ENCODE data around the gene ZNF621. TPM values are rescaled to one million over a fixed set of nuclear protein-coding genes. Genes with fewer than 3 reads are reported as not detected.
A peak's percentile ranks its signal among the peaks of the same experiment; 100 is the strongest.
"Not testable (repeated sequence)": the region's sequence is repeated elsewhere in the genome, so short reads cannot be mapped to it uniquely, and the experiment has no call there.

The ZNF621 gene
- total RNA-seq, 2 experiments from 2014 or later: 21.7 to 25.6 TPM

DNA sequence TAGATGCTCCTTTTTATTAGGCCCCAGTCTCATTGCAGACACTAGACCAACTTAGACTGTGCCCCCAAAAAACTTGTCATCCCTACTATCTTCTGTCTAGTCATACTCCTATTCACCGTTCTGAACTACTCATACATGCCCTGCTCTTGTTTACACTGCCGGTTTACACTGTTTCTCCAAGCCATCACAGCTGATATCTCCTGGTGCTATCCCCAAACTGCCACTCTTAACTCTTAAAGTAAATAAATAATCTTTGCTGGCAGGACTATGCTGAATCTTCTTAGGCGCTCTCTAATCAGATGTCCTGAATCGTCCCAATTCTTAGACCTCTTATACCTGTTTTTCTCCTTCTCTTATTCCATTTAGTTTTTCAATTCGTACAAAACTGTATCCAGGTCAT is 40.9 kb downstream of the ZNF621 start:
- not testable (repeated sequence) for H3K36me3 Mint-ChIP-seq (ENCODE audit: low read depth)

DNA sequence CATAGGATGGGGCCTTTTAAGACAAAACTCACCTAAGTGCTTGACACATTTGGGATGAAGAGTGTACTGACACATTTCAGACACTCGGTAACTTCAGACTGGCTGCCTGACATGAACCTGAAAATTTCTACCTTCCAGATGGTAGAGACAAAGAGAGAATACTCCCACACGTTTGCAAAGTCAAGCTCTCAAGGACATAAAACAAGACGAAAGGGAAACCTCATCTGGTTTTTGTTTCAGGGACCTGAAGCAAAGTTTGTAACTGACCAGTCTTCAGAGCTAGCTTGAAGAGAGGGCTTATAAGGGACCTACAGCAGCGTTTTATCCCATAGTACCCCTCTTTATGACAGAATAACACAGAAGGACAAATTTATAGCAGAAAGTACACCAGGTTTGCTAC is 41.9 kb downstream of the ZNF621 start:
- H3K36me3 Mint-ChIP-seq (ENCODE audit: low read depth): no peaks in the 10 kb centered on the region
- POLR2A ChIA-PET: no interaction called here
- H3K27ac Mint-ChIP-seq: no peak overlapping the region
- no peaks in the 10 kb centered on the region for H3K27me3 Mint-ChIP-seq
- no peaks in the 10 kb centered on the region for H3K4me1 Mint-ChIP-seq
- CTCF ChIA-PET: no interaction called here
- no peak overlapping the region for H3K4me3 Mint-ChIP-seq
- H3K9me3 Mint-ChIP-seq: no peaks in the 10 kb centered on the region
- no peak for DNase-seq

More for the DNA sequence above, 40.9 kb downstream of the ZNF621 start:
- H3K27ac Mint-ChIP-seq, H3K9me3 Mint-ChIP-seq, CTCF ChIA-PET, DNase-seq, POLR2A ChIA-PET, H3K27me3 Mint-ChIP-seq, H3K4me3 Mint-ChIP-seq, H3K4me1 Mint-ChIP-seq: not testable (repeated sequence)

DNA sequence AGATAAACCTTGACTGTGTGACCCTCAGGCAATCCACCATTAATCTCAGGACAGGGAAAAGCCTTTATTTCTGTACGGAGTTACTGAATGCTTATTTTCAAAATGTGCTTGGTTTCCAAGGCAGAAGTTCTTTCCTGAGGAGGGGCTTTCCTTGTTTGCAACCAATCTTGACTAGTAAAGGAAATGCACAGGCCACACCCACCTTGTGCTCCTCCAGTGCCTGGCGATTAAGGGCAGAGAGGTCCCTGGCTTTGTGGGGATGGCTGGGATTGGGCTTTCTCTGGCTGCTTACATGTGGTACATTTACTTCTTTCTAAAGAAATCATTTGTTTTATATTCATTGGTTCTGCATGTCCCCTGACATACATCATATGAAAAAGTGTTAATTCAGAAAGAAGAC is 47.8 kb downstream of the ZNF621 start:
- H3K4me1 Mint-ChIP-seq: no peaks in the 10 kb centered on the region
- DNase-seq: no peak
- peaks cover 16% of the 10 kb centered on the region for H3K27me3 Mint-ChIP-seq
- H3K4me3 Mint-ChIP-seq: no peak overlapping the region
- no peaks in the 10 kb centered on the region for H3K36me3 Mint-ChIP-seq (ENCODE audit: low read depth)
- no peaks in the 10 kb centered on the region for H3K9me3 Mint-ChIP-seq
- POLR2A ChIA-PET: no interaction called here
- CTCF ChIA-PET: no interaction called here
- no peak overlapping the region for H3K27ac Mint-ChIP-seq

DNA sequence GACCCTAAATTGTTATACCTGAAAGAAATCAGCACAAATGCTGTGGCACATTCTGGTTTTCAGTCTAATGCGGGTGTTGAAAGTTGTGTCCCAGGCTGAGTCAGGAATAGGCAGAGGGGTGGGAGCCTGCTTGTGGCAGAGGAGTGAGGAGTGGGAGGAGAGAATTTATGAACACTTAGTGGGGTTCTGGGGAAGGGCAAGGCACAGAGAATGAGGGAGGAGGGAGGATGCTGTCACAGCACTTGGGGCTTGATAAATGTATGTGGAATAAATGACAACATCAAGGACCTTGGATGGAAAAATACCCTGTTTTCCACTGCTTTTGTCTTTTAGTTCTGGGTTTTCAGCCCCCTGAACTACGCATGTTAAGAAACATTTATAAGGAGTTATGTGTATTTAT is 49.3 kb downstream of the ZNF621 start:
- no peak overlapping the region for H3K27ac Mint-ChIP-seq
- ChIA-PET CTCF (no interaction called here), POLR2A (no interaction called here)
- H3K4me3 Mint-ChIP-seq: no peak overlapping the region
- peaks cover 18% of the 10 kb centered on the region for H3K27me3 Mint-ChIP-seq
- no peaks in the 10 kb centered on the region for H3K9me3 Mint-ChIP-seq
- no peak for DNase-seq
- no peaks in the 10 kb centered on the region for H3K4me1 Mint-ChIP-seq
- H3K36me3 Mint-ChIP-seq (ENCODE audit: low read depth): no peaks in the 10 kb centered on the region

DNA sequence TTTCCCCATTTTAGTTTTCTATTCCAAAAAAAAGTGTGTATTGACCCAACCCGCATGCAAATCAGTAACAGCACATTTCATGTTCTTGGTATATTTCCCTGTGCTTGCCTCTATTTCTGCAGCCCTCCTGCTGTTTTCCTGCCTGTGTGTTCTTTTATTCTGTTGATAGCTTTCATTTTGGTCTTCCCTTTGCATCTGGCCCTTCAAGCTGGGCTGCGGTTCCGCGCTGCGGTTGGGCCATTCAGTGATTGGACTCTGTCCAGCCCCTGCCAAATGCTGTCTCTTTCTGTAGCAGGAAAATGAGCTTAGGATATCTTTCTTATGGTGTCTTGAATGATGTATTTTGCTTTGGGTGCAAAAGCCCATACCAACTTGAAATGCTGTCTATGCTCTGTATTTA is 49.9 kb downstream of the ZNF621 start:
- H3K27me3 Mint-ChIP-seq: peaks cover 18% of the 10 kb centered on the region
- no peak overlapping the region for H3K4me3 Mint-ChIP-seq
- no peaks in the 10 kb centered on the region for H3K36me3 Mint-ChIP-seq (ENCODE audit: low read depth)
- H3K27ac Mint-ChIP-seq: no peak overlapping the region
- ChIA-PET CTCF (no interaction called here), POLR2A (no interaction called here)
- no peaks in the 10 kb centered on the region for H3K9me3 Mint-ChIP-seq
- no peaks in the 10 kb centered on the region for H3K4me1 Mint-ChIP-seq
- no peak for DNase-seq

DNA sequence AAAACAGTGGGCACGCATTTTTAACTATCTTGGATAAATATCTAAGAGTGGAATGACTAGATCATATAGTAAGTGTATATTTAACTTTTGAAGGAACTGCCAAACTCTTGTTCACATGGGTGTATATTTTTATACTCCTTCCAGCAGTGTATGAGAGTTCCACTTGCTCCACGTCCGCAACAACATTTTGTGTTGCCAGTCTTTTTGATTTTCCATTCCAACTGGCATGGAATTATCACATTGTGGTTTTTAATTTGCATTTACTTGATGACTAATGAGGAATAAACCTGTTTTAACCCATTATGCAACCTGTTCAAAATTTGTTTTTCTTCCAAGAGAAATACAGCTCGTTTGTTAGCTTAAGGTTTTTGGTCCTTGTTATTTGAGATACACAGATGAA is 51.6 kb downstream of the ZNF621 start:
- Mint-ChIP-seq H3K4me3 (no peak overlapping the region), H3K4me1 (no peaks in the 10 kb centered on the region), H3K36me3 (ENCODE audit: low read depth) (no peaks in the 10 kb centered on the region), H3K9me3 (no peaks in the 10 kb centered on the region), H3K27ac (no peak overlapping the region), H3K27me3 (peaks cover 18% of the 10 kb centered on the region)
- no peak for DNase-seq
- POLR2A ChIA-PET: no interaction called here
- CTCF ChIA-PET: interaction anchor here (0.6 kb wide), 1 partner anchor 137 kb away, joined by 3 read pairs; no protein-coding TSS in a partner anchor

DNA sequence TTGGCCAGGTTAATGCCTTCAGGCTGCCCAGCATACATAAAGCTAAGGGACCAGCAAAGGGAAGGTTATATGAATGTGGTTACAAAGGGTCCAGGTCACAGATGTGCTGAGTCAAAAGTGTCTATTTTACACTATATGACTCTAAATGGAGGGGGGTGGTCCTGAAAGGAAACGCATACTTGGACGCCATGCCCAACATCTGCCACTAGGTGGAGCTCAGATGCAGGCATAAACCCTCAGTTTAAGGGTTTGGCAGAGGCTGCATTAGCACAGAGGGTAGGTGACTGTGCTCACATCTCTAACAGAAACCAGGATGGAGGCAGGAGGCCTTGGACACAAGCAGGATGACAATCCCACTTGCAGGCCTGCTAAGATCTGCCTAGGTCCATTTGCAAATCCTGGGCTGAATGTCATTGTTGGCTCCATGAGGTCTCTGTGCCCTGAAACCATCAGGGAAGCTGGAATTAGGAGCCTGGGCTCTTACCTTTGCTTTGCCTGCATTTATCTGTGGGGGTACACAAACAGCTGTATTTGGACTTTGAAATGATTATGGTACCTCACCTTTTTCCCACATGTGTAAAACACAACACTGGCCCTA is 55.8 kb downstream of the ZNF621 start:
- Mint-ChIP-seq H3K9me3 (no peaks in the 10 kb centered on the region), H3K27me3 (peaks cover 10% of the 10 kb centered on the region), H3K4me3 (no peak overlapping the region), H3K36me3 (ENCODE audit: low read depth) (no peaks in the 10 kb centered on the region), H3K4me1 (no peaks in the 10 kb centered on the region), H3K27ac (no peak overlapping the region)
- peak; percentile 73 for DNase-seq
- CTCF ChIA-PET: interaction anchor here (0.6 to 2.4 kb wide), 7 partner anchors 9 to 1302 kb away, joined by 3 to 9 read pairs (median 3); no protein-coding TSS in a partner anchor
- POLR2A ChIA-PET: no interaction called here

DNA sequence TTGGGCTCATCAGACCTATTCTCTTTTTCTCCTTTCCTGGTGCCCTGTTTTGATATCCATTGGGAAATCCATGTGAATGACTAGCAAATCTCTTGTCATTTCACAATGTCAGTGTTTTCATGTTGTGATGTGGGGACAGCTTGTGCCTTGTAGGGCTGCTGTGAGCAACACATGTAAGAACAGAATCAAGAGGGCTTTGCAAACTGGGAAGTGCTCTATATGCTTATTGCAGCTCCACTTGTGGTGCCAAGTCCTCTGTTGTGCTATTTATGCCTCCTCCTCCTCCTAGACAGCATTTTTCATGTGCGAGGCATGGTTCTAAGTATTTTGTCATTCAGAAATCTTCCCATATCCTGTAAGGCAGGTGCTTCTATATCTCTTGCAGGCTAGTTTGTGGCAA is 56.4 kb downstream of the ZNF621 start:
- peaks cover 7% of the 10 kb centered on the region for H3K27me3 Mint-ChIP-seq
- H3K4me1 Mint-ChIP-seq: no peaks in the 10 kb centered on the region
- no peaks in the 10 kb centered on the region for H3K36me3 Mint-ChIP-seq (ENCODE audit: low read depth)
- H3K4me3 Mint-ChIP-seq: no peak overlapping the region
- CTCF ChIA-PET: interaction anchor here (0.6 to 2.4 kb wide), 5 partner anchors 9 to 1302 kb away, joined by 3 to 9 read pairs (median 3); no protein-coding TSS in a partner anchor
- no peak for DNase-seq
- H3K9me3 Mint-ChIP-seq: no peaks in the 10 kb centered on the region
- H3K27ac Mint-ChIP-seq: no peak overlapping the region
- POLR2A ChIA-PET: no interaction called here

DNA sequence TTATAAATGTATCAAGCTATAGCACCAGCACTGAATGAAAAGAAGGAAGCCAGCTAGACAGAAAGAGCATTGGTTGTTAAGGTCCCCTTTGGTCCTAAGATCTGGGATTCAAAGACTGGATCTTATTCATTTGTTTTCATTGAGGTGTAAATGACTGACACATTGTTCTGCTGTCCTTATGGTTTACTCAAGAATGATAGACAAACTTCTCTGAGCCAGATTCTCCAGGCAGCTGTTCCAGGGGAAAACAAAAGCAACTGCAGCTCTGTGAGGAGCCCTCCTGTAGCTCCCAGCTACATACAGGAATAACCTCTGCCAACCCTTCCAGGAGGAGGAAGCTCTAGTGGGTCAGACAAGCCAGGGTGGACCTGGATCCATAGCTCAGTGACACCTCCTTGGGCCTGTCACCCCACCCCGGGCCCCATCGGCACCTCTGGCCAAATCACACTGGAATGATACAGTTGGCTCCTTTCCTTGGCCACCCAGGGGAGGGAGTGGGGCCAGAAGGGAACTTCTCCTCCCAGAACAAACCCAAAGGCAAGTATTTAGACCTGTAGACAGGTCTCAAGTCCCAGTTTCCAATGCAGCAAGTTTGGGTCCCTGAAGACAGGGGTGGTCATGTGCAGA is 57.8 kb downstream of the ZNF621 start:
- CTCF ChIA-PET: interaction anchor here (0.8 kb wide), 1 partner anchor 388 kb away, joined by 3 read pairs; no protein-coding TSS in a partner anchor

DNA sequence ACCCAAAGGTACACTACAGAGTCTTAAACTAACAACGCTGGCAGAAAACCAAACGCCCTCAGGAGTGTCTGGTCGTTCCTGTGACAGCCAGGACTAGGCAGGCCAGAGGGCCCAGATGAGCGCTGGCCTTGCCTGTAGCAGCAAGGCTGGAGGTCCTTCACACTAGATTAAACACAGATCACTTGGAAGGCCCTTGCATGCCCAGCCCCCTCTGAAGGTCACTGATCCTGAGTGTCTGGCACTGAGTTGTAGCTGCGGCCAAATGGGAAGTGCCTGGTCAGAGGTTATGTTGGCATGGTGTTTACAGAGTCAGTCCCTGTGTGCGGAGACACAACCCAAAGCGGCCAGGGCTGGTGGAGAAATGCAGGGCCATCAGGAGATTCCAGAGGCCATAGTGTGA is 58.9 kb downstream of the ZNF621 start:
- Mint-ChIP-seq H3K9me3 (no peaks in the 10 kb centered on the region), H3K27ac (no peak overlapping the region), H3K36me3 (ENCODE audit: low read depth) (no peaks in the 10 kb centered on the region), H3K4me1 (no peaks in the 10 kb centered on the region), H3K4me3 (no peak overlapping the region), H3K27me3 (peaks cover 4% of the 10 kb centered on the region)
- ChIA-PET POLR2A (no interaction called here), CTCF (interaction anchor here (0.5 to 1.2 kb wide), 4 partner anchors 12 to 979 kb away, joined by 3 to 4 read pairs (median 3); no protein-coding TSS in a partner anchor)
- no peak for DNase-seq

More for the DNA sequence above, 57.8 kb downstream of the ZNF621 start:
- no peaks in the 10 kb centered on the region for H3K4me1 Mint-ChIP-seq
- POLR2A ChIA-PET: no interaction called here
- H3K9me3 Mint-ChIP-seq: no peaks in the 10 kb centered on the region
- H3K36me3 Mint-ChIP-seq (ENCODE audit: low read depth): no peaks in the 10 kb centered on the region
- no peak for DNase-seq
- H3K4me3 Mint-ChIP-seq: no peak overlapping the region
- peaks cover 4% of the 10 kb centered on the region for H3K27me3 Mint-ChIP-seq
- no peak overlapping the region for H3K27ac Mint-ChIP-seq

DNA sequence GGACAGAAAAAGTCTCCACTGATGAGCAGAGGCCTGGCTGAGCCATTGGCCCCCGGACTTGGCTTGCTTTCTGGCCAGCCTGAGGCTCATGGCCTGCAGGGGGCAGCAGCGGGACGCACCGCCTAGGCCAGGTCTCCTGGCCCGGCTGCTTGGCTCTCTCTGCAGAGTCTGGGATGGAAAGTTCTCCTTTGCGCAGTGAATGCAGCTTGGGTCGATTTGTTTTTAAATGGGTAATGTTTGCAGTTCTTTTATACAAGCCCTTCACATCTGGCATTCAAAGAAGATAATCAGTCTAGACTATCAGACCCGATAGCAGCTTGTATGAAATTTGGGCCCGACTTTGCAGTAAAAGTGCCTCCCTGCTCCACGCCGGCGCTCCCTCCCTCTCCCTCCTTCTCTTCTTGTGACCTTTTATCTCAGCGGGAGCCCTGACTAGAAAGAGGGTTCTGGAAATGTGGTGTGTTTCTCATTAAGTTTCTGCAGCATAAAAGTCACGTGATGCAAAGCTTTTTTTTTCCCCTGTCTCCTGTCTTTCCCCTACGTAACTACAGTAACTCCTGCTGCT is 59.9 kb downstream of the ZNF621 start:
- Mint-ChIP-seq H3K4me1 (no peaks in the 10 kb centered on the region), H3K27ac (no peak overlapping the region), H3K4me3 (no peak overlapping the region), H3K27me3 (peaks cover 5% of the 10 kb centered on the region), H3K36me3 (ENCODE audit: low read depth) (no peaks in the 10 kb centered on the region), H3K9me3 (no peaks in the 10 kb centered on the region)
- ChIA-PET CTCF (interaction anchor here (0.6 to 1.2 kb wide), 4 partner anchors 13 to 980 kb away, joined by 3 to 4 read pairs (median 3); no protein-coding TSS in a partner anchor), POLR2A (no interaction called here)
- DNase-seq: peak; percentile 68

DNA sequence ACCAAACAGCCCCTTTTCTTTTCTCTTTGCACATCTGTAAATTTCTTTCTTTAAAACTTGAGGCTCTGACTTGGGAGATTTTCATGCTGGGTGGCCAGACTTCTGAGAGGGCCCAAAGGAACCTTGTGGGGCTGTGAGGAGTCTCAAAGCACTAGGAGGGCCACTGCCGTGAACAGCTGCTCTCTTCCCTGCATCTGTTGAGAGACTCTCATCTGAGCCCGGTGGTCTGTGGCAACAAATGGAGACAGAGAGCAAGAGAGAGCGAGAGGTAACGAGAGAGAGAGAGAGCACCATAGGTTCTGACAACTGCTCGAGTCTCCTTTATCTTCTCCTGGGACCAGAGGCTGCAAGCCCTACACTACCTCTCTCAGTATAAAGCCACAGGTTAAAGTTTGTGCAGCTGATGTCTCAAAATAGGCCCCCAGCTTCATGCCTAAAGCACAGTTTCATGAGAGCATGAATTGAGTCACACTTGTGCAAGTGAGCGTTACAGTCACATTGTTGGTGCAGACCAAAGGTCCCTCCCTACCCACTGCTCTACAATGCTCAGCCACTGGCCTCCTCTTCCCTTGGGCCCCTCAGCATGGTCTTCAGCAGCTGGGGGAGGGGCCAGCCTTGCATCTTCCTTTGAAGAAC is 60.7 kb downstream of the ZNF621 start:
- POLR2A ChIA-PET: no interaction called here
- H3K36me3 Mint-ChIP-seq (ENCODE audit: low read depth): no peaks in the 10 kb centered on the region

DNA sequence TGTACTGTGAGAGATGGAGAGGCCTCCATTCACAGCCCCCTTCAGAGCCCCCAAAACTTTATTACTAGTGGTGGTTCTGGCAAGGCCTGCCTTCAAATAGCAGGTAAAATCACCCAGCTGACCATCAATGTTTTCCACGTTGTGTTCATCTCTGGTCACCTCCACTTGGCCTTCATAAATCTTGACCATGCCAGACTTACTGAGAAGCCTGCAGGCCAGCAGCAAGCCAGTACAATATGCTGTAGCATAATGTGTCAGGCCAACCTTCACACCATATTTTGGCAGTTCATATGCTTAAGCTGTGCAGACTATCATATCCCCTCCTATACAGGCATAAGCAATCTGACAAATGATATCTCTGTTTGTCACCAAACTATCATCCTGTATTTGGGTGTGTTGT is 62.1 kb downstream of the ZNF621 start:
- no peaks in the 10 kb centered on the region for H3K36me3 Mint-ChIP-seq (ENCODE audit: low read depth)
- H3K4me3 Mint-ChIP-seq: no peak overlapping the region
- no peak overlapping the region for H3K27ac Mint-ChIP-seq
- H3K27me3 Mint-ChIP-seq: peaks cover 6% of the 10 kb centered on the region
- POLR2A ChIA-PET: no interaction called here
- no peaks in the 10 kb centered on the region for H3K9me3 Mint-ChIP-seq
- H3K4me1 Mint-ChIP-seq: no peaks in the 10 kb centered on the region
- CTCF ChIA-PET: interaction anchor here (1.0 kb wide), 1 partner anchor 612 kb away, joined by 3 read pairs; the partner anchor contains the start of gene CTNNB1
- DNase-seq: no peak

More for the DNA sequence above, 60.7 kb downstream of the ZNF621 start:
- H3K4me1 Mint-ChIP-seq: no peaks in the 10 kb centered on the region
- no peak overlapping the region for H3K4me3 Mint-ChIP-seq
- no peak for DNase-seq
- H3K9me3 Mint-ChIP-seq: no peaks in the 10 kb centered on the region
- H3K27ac Mint-ChIP-seq: no peak overlapping the region
- CTCF ChIA-PET: interaction anchor here (0.9 kb wide), 1 partner anchor 48 kb away, joined by 3 read pairs; no protein-coding TSS in a partner anchor
- H3K27me3 Mint-ChIP-seq: peaks cover 5% of the 10 kb centered on the region

All from activated CD4-positive, alpha-beta T cell treated with anti-CD3 and anti-CD28 coated beads, Interleukin-2, amount 10 ng/mL, durations not matched to agents 7 days and 5 days (primary cell).